K562 (cell line): Measurements from ENCODE around the gene PRR14. TPM values are rescaled to one million over a fixed set of nuclear protein-coding genes. Genes with fewer than 3 reads are reported as not detected.

Experiments
- ELF1 ChIP-seq: fragments of 200-800 bp; sonication (Bioruptor generic); IDR thresholded peaks from 2 replicates; pipeline ENCODE4 v1.6.1; 2016; ENCODE audit warnings: missing genetic modification characterization, missing compliant biosample characterization
- JUN ChIP-seq, 2 experiments: sonication (generic) in 1 of 2; formaldehyde crosslinking in 1 of 2; IDR thresholded peaks; 2 replicates each; pipeline versions ENCODE4 v1.6.1 to v1.8.0; 2012 to 2022; ENCODE audit warnings: borderline replicate concordance in 2 of 2, mild to moderate bottlenecking in 2 of 2, improper control_type of control experiment in 1 of 2, low read depth in 1 of 2, low read length in 1 of 2, missing genetic modification reagents in 1 of 2
- L3MBTL2 ChIP-seq: fragments of 450-650 bp; IDR thresholded peaks from 2 replicates; pipeline ENCODE4 v1.6.1; 2016; ENCODE audit warnings: mild to moderate bottlenecking, moderate library complexity
- NFE2 ChIP-seq: IDR thresholded peaks from 2 replicates; pipeline ENCODE4 v1.6.1; 2014; ENCODE audit warnings: antibody characterized with exemption, low read depth
- POLR2H ChIP-seq: IDR thresholded peaks from 2 replicates; pipeline ENCODE4 v1.6.1; 2016; ENCODE audit warnings: missing genetic modification characterization, low read depth, mild to moderate bottlenecking, control low read depth, missing compliant biosample characterization, moderate library complexity
- RBM17 ChIP-seq: fragments of 200-400 bp; formaldehyde crosslinking; IDR thresholded peaks from 2 replicates; pipeline ENCODE4 v1.6.1; 2017; ENCODE audit warnings: low read depth, mild to moderate bottlenecking, low read length, borderline replicate concordance
- SNRNP70 ChIP-seq: fragments of 200-400 bp; formaldehyde crosslinking; optimal IDR thresholded peaks from 2 replicates; pipeline ENCODE3; 2017; ENCODE audit warnings: low read depth, low read length
- SRSF1 ChIP-seq: fragments of 200-400 bp; formaldehyde crosslinking; IDR thresholded peaks from 2 replicates; pipeline ENCODE4 v1.6.1; 2017; ENCODE audit warnings: mild to moderate bottlenecking, low read depth, low read length, moderate library complexity
- ZFP30 ChIP-seq: fragments of 250-450 bp; sonication (Bioruptor Pico); IDR thresholded peaks from 2 replicates; pipeline ENCODE4 v1.8.0; 2022; ENCODE audit warnings: moderate library complexity, mild to moderate bottlenecking, inconsistent platforms, borderline replicate concordance
- ZNF354B ChIP-seq: fragments of 250-450 bp; sonication (Bioruptor Pico); IDR thresholded peaks from 2 replicates; pipeline ENCODE4 v1.4.0; 2020
- ZNF583 ChIP-seq: fragments of 250-450 bp; sonication (Bioruptor Pico); IDR thresholded peaks from 2 replicates; pipeline ENCODE4 v1.4.0; 2020
- polyA plus RNA-seq, 8 experiments: library from polyadenylated mRNA; depleted of rRNA in 4 of 8; stranded (reverse) in 5 of 8; unstranded in 3 of 8; fragments of >200 nt; fragmentation: Nextera tagmentation in 2 of 8; fragmentation: Illumina TruSeq in 1 of 8; extraction: Ambion mirVana in 2 of 8; extraction: Trizol in 1 of 8; gene quantifications; 2 replicates each; pipeline versions ENCODE4 v1.2.1 to v1.2.3, GENCODE V29; 2011 to 2014; ENCODE audit warnings: inconsistent platforms in 1 of 8, missing spikeins in 1 of 8
- total RNA-seq, 7 experiments: library from RNA; depleted of rRNA in 6 of 7; stranded (reverse); fragments of >200 nt in 6 of 7; fragmentation: Illumina TruSeq in 2 of 7; extraction: Trizol in 2 of 7; gene quantifications; 2 replicates each; pipeline versions ENCODE4 v1.2.1 to v1.2.3, GENCODE V29; 2011 to 2021; ENCODE audit warnings: low replicate concordance in 1 of 7
- TF ChIP-seq, protein P1 (sequence below): sonication (generic); formaldehyde crosslinking; IDR thresholded peaks from 2 replicates; pipeline ENCODE4 v1.8.1; 2023; ENCODE audit warnings: mild to moderate bottlenecking, missing genetic modification reagents
- TF ChIP-seq, protein P2 (sequence below): sonication (generic); formaldehyde crosslinking; IDR thresholded peaks from 2 replicates; pipeline ENCODE4 v1.8.1; 2023; ENCODE audit warnings: missing genetic modification reagents, mild to moderate bottlenecking, borderline replicate concordance
- TF ChIP-seq, protein P3 (sequence below): fragments of 450-650 bp; IDR thresholded peaks from 2 replicates; pipeline ENCODE4 v1.6.1; 2018; ENCODE audit warnings: mild to moderate bottlenecking, low read depth; ENCODE audit not compliant: partially characterized antibody
- TF ChIP-seq, protein P4 (sequence below): sonication (generic); formaldehyde crosslinking; IDR thresholded peaks from 2 replicates; pipeline ENCODE4 v1.8.0; 2022; ENCODE audit warnings: mild to moderate bottlenecking, missing genetic modification reagents

Gene PRR14
- total and polyA plus RNA-seq, 9 of the 15 experiments (the other 6 are each of a cell fraction or from before 2014, with no cell fraction given) = 2.2 to 63.1 (median 11.5) TPM

DNA sequence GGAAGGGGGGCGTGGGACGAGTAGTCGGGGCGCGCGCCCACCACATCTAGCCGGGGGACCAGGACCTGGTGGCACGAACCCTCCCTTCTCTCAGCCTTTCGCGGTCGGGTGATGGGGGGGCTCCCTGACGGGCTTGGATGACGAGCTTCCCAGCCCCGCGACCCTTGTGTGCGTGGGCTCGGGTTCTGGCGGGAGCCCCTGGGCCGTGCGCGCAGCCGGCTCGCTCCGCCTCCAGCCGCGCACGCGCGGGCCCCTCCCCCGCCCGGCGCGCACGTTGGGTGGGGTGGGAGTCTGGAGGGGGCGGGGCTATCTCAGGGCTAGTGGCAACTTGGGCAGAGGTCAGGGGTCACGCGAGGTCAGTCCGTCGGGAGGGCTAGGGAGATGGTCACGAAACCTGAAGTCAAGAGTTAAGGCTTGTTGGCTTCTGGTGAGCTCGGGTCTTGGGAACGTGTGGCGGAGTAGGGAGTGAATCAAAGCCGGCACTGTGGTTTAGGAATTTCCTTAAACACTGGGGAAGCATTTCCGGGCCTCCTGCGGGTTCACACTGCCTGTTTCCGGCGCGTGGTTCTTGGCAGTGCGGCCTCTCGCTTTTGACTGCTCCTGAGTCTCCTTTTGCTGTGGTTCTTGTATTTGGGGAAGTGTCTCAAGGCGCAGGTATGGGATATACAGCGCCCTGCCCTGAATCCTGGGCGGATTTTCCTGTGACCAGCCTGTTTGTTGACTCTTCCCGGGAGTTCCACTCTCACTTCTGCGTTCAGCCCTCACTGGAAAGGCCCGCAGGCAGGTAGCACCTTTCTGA, 48.3 kb downstream of the PRR14 start, which contains the start of gene SRCAP (continued):
- TF ChIP-seq, protein P1, sequence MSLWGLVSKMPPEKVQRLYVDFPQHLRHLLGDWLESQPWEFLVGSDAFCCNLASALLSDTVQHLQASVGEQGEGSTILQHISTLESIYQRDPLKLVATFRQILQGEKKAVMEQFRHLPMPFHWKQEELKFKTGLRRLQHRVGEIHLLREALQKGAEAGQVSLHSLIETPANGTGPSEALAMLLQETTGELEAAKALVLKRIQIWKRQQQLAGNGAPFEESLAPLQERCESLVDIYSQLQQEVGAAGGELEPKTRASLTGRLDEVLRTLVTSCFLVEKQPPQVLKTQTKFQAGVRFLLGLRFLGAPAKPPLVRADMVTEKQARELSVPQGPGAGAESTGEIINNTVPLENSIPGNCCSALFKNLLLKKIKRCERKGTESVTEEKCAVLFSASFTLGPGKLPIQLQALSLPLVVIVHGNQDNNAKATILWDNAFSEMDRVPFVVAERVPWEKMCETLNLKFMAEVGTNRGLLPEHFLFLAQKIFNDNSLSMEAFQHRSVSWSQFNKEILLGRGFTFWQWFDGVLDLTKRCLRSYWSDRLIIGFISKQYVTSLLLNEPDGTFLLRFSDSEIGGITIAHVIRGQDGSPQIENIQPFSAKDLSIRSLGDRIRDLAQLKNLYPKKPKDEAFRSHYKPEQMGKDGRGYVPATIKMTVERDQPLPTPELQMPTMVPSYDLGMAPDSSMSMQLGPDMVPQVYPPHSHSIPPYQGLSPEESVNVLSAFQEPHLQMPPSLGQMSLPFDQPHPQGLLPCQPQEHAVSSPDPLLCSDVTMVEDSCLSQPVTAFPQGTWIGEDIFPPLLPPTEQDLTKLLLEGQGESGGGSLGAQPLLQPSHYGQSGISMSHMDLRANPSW (CRISPR knock-in tag) = 0 out of 2 replicates have a peak, but pooled peaks have one; percentile 16
- peak; percentile 82 for TF ChIP-seq ELF1 (tag)
- TF ChIP-seq ZFP30 = no peak
- no peak; the same call in 1 of the 2 replicates for TF ChIP-seq JUN (IDR thresholded peaks at IDR 0.05; ENCODE audit: borderline replicate concordance, low read depth, low read length)
- 0 out of 2 replicates have a peak, but pooled peaks have one; percentile 19 for TF ChIP-seq JUN (CRISPR knock-in tag; IDR thresholded peaks at IDR 0.05; ENCODE audit: borderline replicate concordance)
- no peak for TF ChIP-seq ZNF354B (CRISPR knock-in tag)
- no peak for TF ChIP-seq SNRNP70
- no peak for TF ChIP-seq NFE2
- TF ChIP-seq ZNF583 (CRISPR knock-in tag) = 0 out of 2 replicates have a peak, but pooled peaks have one; percentile 73
- TF ChIP-seq, protein P2, sequence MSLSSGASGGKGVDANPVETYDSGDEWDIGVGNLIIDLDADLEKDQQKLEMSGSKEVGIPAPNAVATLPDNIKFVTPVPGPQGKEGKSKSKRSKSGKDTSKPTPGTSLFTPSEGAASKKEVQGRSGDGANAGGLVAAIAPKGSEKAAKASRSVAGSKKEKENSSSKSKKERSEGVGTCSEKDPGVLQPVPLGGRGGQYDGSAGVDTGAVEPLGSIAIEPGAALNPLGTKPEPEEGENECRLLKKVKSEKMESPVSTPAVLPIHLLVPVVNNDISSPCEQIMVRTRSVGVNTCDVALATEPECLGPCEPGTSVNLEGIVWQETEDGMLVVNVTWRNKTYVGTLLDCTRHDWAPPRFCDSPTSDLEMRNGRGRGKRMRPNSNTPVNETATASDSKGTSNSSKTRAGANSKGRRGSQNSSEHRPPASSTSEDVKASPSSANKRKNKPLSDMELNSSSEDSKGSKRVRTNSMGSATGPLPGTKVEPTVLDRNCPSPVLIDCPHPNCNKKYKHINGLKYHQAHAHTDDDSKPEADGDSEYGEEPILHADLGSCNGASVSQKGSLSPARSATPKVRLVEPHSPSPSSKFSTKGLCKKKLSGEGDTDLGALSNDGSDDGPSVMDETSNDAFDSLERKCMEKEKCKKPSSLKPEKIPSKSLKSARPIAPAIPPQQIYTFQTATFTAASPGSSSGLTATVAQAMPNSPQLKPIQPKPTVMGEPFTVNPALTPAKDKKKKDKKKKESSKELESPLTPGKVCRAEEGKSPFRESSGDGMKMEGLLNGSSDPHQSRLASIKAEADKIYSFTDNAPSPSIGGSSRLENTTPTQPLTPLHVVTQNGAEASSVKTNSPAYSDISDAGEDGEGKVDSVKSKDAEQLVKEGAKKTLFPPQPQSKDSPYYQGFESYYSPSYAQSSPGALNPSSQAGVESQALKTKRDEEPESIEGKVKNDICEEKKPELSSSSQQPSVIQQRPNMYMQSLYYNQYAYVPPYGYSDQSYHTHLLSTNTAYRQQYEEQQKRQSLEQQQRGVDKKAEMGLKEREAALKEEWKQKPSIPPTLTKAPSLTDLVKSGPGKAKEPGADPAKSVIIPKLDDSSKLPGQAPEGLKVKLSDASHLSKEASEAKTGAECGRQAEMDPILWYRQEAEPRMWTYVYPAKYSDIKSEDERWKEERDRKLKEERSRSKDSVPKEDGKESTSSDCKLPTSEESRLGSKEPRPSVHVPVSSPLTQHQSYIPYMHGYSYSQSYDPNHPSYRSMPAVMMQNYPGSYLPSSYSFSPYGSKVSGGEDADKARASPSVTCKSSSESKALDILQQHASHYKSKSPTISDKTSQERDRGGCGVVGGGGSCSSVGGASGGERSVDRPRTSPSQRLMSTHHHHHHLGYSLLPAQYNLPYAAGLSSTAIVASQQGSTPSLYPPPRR (CRISPR knock-in tag) = no peak
- TF ChIP-seq RBM17 = no peak
- TF ChIP-seq L3MBTL2 = peak; percentile 35; the same call in 1 of the 2 replicates
- TF ChIP-seq, protein P3, sequence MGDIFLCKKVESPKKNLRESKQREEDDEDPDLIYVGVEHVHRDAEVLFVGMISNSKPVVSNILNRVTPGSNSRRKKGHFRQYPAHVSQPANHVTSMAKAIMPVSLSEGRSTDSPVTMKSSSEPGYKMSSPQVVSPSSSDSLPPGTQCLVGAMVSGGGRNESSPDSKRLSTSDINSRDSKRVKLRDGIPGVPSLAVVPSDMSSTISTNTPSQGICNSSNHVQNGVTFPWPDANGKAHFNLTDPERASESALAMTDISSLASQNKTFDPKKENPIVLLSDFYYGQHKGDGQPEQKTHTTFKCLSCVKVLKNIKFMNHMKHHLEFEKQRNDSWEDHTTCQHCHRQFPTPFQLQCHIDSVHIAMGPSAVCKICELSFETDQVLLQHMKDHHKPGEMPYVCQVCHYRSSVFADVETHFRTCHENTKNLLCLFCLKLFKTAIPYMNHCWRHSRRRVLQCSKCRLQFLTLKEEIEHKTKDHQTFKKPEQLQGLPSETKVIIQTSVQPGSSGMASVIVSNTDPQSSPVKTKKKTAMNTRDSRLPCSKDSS = no peak
- no peak for TF ChIP-seq SRSF1
- TF ChIP-seq POLR2H (tag) = no peak
- TF ChIP-seq, protein P4, sequence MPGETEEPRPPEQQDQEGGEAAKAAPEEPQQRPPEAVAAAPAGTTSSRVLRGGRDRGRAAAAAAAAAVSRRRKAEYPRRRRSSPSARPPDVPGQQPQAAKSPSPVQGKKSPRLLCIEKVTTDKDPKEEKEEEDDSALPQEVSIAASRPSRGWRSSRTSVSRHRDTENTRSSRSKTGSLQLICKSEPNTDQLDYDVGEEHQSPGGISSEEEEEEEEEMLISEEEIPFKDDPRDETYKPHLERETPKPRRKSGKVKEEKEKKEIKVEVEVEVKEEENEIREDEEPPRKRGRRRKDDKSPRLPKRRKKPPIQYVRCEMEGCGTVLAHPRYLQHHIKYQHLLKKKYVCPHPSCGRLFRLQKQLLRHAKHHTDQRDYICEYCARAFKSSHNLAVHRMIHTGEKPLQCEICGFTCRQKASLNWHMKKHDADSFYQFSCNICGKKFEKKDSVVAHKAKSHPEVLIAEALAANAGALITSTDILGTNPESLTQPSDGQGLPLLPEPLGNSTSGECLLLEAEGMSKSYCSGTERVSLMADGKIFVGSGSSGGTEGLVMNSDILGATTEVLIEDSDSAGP (CRISPR knock-in tag) = no peak
